Liver (tissue), 9 donors: ENCODE measurements around the gene RBMS3. TPM values are rescaled to one million over a fixed set of nuclear protein-coding genes. Genes with fewer than 3 reads are reported as not detected.

Experiments
- DNase-seq: peaks from one replicate; pipeline ENCODE4 v3.0.0-alpha.2; 2017; ENCODE audit warnings: low spot score
- H3K27ac ChIP-seq, 2 donors: one replicate each; pipeline ENCODE4 v1.7.0; 2013; ENCODE audit warnings: inconsistent platforms in 2 of 2, low read length in 2 of 2, control low read depth in 1 of 2, low read depth in 1 of 2, mild to moderate bottlenecking in 1 of 2
- H3K27me3 ChIP-seq, 4 donors: one replicate each; pipeline versions ENCODE4 v1.6.1 to v1.7.0; 2013; ENCODE audit warnings: low read length in 3 of 4, inconsistent platforms in 1 of 4, mild to moderate bottlenecking in 1 of 4, moderate library complexity in 1 of 4; ENCODE audit not compliant: control insufficient read depth in 4 of 4, insufficient read depth in 4 of 4
- H3K36me3 ChIP-seq, 4 donors: one replicate each; pipeline versions ENCODE4 v1.6.1 to v1.7.0; 2013; ENCODE audit warnings: low read length in 3 of 4, mild to moderate bottlenecking in 3 of 4, low read depth in 1 of 4, moderate library complexity in 1 of 4; ENCODE audit not compliant: control insufficient read depth in 4 of 4, insufficient read depth in 3 of 4
- H3K4me1 ChIP-seq, 4 donors: one replicate each; pipeline versions ENCODE4 v1.6.1 to v1.7.0; 2013; ENCODE audit warnings: low read length in 3 of 4, mild to moderate bottlenecking in 3 of 4, moderate library complexity in 1 of 4; ENCODE audit not compliant: control insufficient read depth in 4 of 4, insufficient read depth in 4 of 4
- H3K4me3 ChIP-seq, 3 donors: one replicate each; pipeline versions ENCODE4 v1.6.1 to v1.7.0; 2013; ENCODE audit warnings: low read length in 3 of 3, control low read depth in 1 of 3, low read depth in 1 of 3, mild to moderate bottlenecking in 1 of 3
- H3K9ac ChIP-seq, 2 donors: one replicate each; pipeline ENCODE4 v1.7.0; 2013; ENCODE audit warnings: low read length in 2 of 2, mild to moderate bottlenecking in 2 of 2, moderate library complexity in 2 of 2, control low read depth in 1 of 2, low read depth in 1 of 2
- H3K9me3 ChIP-seq, 4 donors: one replicate each; pipeline versions ENCODE4 v1.6.1 to v1.7.0; 2013; ENCODE audit warnings: low read length in 3 of 4; ENCODE audit not compliant: control insufficient read depth in 4 of 4
- ATF3 ChIP-seq: IDR thresholded peaks from 2 replicates; pipeline ENCODE4 v1.6.1; 2016; ENCODE audit warnings: antibody characterized with exemption
- CTCF ChIP-seq: fragments of 150-350 bp; IDR thresholded peaks from 2 replicates; pipeline ENCODE4 v1.5.1; 2017; ENCODE audit warnings: improper control_type of control experiment, low read depth, low read length; ENCODE audit not compliant: missing input control
- EGR1 ChIP-seq, 2 donors: IDR thresholded peaks; 2 replicates each; pipeline ENCODE4 v1.6.1; 2016 to 2018; ENCODE audit warnings: antibody characterized with exemption in 2 of 2, low read depth in 2 of 2
- FOXA1 ChIP-seq: IDR thresholded peaks from 2 replicates; pipeline ENCODE4 v1.6.1; 2016; ENCODE audit warnings: antibody characterized with exemption
- FOXA2 ChIP-seq: IDR thresholded peaks from 2 replicates; pipeline ENCODE4 v1.6.1; 2016; ENCODE audit warnings: antibody characterized with exemption
- GABPA ChIP-seq, 2 donors: IDR thresholded peaks in 1 of 2; conservative IDR thresholded peaks in 1 of 2; 2 replicates each; pipeline ENCODE4 v1.6.1; 2016; ENCODE audit warnings: antibody characterized with exemption in 2 of 2, mild to moderate bottlenecking in 1 of 2, moderate library complexity in 1 of 2
- HNF4A ChIP-seq, 2 donors: conservative IDR thresholded peaks; 2 replicates each; pipeline ENCODE4 v1.6.1; 2016; ENCODE audit warnings: antibody characterized with exemption in 2 of 2, mild to moderate bottlenecking in 2 of 2
- HNF4G ChIP-seq: IDR thresholded peaks from 2 replicates; pipeline ENCODE4 v1.6.1; 2016; ENCODE audit warnings: antibody characterized with exemption
- JUND ChIP-seq, 2 donors: IDR thresholded peaks; 2 replicates each; pipeline ENCODE4 v1.6.1; 2016; ENCODE audit warnings: antibody characterized with exemption in 2 of 2
- MAX ChIP-seq: IDR thresholded peaks from 2 replicates; pipeline ENCODE4 v1.6.1; 2016; ENCODE audit warnings: antibody characterized with exemption
- NR2F2 ChIP-seq: IDR thresholded peaks from 2 replicates; pipeline ENCODE4 v1.6.1; 2016; ENCODE audit warnings: antibody characterized with exemption
- RAD21 ChIP-seq, 2 donors: IDR thresholded peaks; 2 replicates each; pipeline ENCODE4 v1.6.1; 2016; ENCODE audit warnings: antibody characterized with exemption in 2 of 2, mild to moderate bottlenecking in 2 of 2
- REST ChIP-seq: IDR thresholded peaks from 2 replicates; pipeline ENCODE4 v1.6.1; 2016; ENCODE audit warnings: antibody characterized with exemption, mild to moderate bottlenecking
- RXRA ChIP-seq, 2 donors: IDR thresholded peaks; 2 replicates each; pipeline ENCODE4 v1.6.1; 2017 to 2018; ENCODE audit warnings: antibody characterized with exemption in 2 of 2, mild to moderate bottlenecking in 1 of 2
- SP1 ChIP-seq: IDR thresholded peaks from 2 replicates; pipeline ENCODE4 v1.6.1; 2018; ENCODE audit warnings: antibody characterized with exemption, mild to moderate bottlenecking
- TAF1 ChIP-seq: conservative IDR thresholded peaks from 2 replicates; pipeline ENCODE4 v1.6.1; 2016; ENCODE audit warnings: antibody characterized with exemption, mild to moderate bottlenecking
- YY1 ChIP-seq: IDR thresholded peaks from 2 replicates; pipeline ENCODE4 v1.6.1; 2016; ENCODE audit warnings: antibody characterized with exemption, mild to moderate bottlenecking
- ZBTB33 ChIP-seq: IDR thresholded peaks from 2 replicates; pipeline ENCODE4 v1.6.1; 2016; ENCODE audit warnings: antibody characterized with exemption
- WGBS: extraction: QIAGEN DNeasy Blood & Tissue Kit; methylation state at CpG from one replicate; pipeline ENCODE4 v1.1.7; 2013; 5-methylcytosine and 5-hydroxymethylcytosine counted together
- polyA plus RNA-seq, 2 donors: library from polyadenylated mRNA; stranded (reverse) in 1 of 2; unstranded in 1 of 2; fragments of 200-250 nt in 1 of 2; fragments of >200 nt in 1 of 2; fragmentation: Nextera tagmentation in 1 of 2; extraction: Ambion mirVana in 1 of 2; gene quantifications; one replicate each; pipeline versions ENCODE4 v1.2.1 to v1.2.3, GENCODE V29; 2013 to 2015
- total RNA-seq, 2 donors: library from RNA; depleted of rRNA; stranded (reverse); fragments of >200 nt; gene quantifications; one replicate each; pipeline ENCODE4 v1.2.3, GENCODE V29; 2014
- donor health status: healthy.
- donor health status: healthy.
- donor health status: healthy.
- donor health status: healthy.
- donor health status: healthy.

RBMS3 gene
- total and polyA plus RNA-seq, 4 donors: 1.2 to 14.9 (median 9.3) TPM

- H3K4me3 ChIP-seq: no peak overlapping the region
- no peak overlapping the region for H3K27ac ChIP-seq
- H3K4me1 ChIP-seq: no peaks in the 10 kb centered on the region
- no peaks in the 10 kb centered on the region for H3K27me3 ChIP-seq
- no peak for DNase-seq
- H3K36me3 ChIP-seq: no peaks in the 10 kb centered on the region
- TF ChIP-seq HNF4A (conservative IDR thresholded peaks at IDR 0.05) (no peak), TAF1 (no peak), RXRA (IDR thresholded peaks at IDR 0.05) (no peak)
- H3K9me3 ChIP-seq: no peaks in the 10 kb centered on the region
- WGBS: 92% methylated on average over 5 of the region's 5 CpGs
- no peak overlapping the region for H3K9ac ChIP-seq
These were observed 259.7 kb downstream of the RBMS3 start for GRCh38 chr3:29540544-29540943.

- H3K27me3 ChIP-seq: no peaks in the 10 kb centered on the region
- H3K9me3 ChIP-seq: no peaks in the 10 kb centered on the region
- 96% methylated on average over 1 of the region's 1 CpG for WGBS
- H3K27ac ChIP-seq: no peak overlapping the region
- H3K9ac ChIP-seq: no peak overlapping the region
- TF ChIP-seq ATF3 (no peak), GABPA (IDR thresholded peaks at IDR 0.05 in 1 of 2, conservative IDR thresholded peaks at IDR 0.05 in 1 of 2) (no peak), RAD21 (IDR thresholded peaks at IDR 0.05) (no peak), CTCF (no peak), JUND (IDR thresholded peaks at IDR 0.05) (no peak), HNF4G (no peak)
- no peaks in the 10 kb centered on the region for H3K36me3 ChIP-seq
- DNase-seq: no peak
- no peak overlapping the region for H3K4me3 ChIP-seq
- no peaks in the 10 kb centered on the region for H3K4me1 ChIP-seq
These were observed 264.0 kb downstream of the RBMS3 start for GRCh38 chr3:29544701-29545363.

- H3K4me1 ChIP-seq: no peaks in the 10 kb centered on the region
- H3K9ac ChIP-seq: no peak overlapping the region
- H3K9me3 ChIP-seq: no peaks in the 10 kb centered on the region
- no peak overlapping the region for H3K4me3 ChIP-seq
- no peak overlapping the region for H3K27ac ChIP-seq
- H3K36me3 ChIP-seq: no peaks in the 10 kb centered on the region
- no peak for DNase-seq
- H3K27me3 ChIP-seq: no peaks in the 10 kb centered on the region
- TF ChIP-seq YY1 (no peak), EGR1 (IDR thresholded peaks at IDR 0.05; ENCODE audit: low read depth in 2 of 2) (no peak), TAF1 (no peak), NR2F2 (no peak), REST (no peak), SP1 (no peak), MAX (no peak), ZBTB33 (no peak), FOXA1 (no peak), FOXA2 (no peak), HNF4G (no peak), RXRA (IDR thresholded peaks at IDR 0.05) (no peak), JUND (IDR thresholded peaks at IDR 0.05) (no peak), HNF4A (conservative IDR thresholded peaks at IDR 0.05) (no peak), RAD21 (IDR thresholded peaks at IDR 0.05) (no peak), CTCF (no peak), GABPA (IDR thresholded peaks at IDR 0.05 in 1 of 2, conservative IDR thresholded peaks at IDR 0.05 in 1 of 2) (no peak)
These were observed 264.7 kb downstream of the RBMS3 start for GRCh38 chr3:29545615-29546014.
